Activated T-cell treated with anti-CD3 and anti-CD28 coated beads, Interleukin-2, amount 50 U/mL, for 1 hour (primary cell): Measurements from ENCODE around the gene OR2Z1.

Experiments used
- DNase-seq: peaks from one replicate; pipeline ENCODE4 v3.0.0-alpha.2; 2020

The OR2Z1 gene, protein sequence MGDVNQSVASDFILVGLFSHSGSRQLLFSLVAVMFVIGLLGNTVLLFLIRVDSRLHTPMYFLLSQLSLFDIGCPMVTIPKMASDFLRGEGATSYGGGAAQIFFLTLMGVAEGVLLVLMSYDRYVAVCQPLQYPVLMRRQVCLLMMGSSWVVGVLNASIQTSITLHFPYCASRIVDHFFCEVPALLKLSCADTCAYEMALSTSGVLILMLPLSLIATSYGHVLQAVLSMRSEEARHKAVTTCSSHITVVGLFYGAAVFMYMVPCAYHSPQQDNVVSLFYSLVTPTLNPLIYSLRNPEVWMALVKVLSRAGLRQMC

GRCh38 chr19:8721334-8721733 lies at the start of gene OR2Z1:
Gene OR2Z1, plus strand, starts transcription at chr19:8721634. Its CDS starts 9,395 bp downstream, at chr19:8731029.
- DNase-seq = no peak

DNA sequence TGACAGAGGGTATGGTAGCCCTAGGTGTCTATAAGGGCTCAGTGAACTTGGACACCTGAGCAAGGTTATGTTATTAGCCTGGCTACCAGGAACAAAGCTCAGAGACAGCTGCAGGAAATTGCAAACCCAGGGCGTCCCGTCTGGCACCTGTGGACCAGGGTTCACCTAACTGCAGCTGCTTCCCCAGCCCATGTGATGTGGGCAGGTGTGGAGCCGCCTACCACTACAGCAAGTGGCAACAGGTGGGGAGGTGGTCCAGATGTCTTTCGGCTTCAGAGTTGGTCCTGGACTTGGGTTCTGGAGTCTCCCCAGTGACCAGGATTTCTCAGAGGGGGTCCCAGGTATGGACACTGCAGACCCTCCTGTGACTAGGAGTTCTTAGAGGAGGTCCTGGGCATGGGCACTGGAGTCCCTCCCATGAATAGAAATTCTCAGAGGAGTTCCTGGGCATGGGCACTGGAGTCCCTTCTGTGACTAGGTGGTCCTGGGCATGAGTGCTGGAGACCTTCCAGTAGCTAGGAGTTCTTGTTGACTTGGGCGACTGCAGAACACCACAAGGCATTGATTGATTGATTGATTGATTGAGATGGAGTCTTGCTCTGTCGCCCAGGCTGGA lies 48.0 kb upstream of the OR2Z1 start:
- DNase-seq = no peak

DNA sequence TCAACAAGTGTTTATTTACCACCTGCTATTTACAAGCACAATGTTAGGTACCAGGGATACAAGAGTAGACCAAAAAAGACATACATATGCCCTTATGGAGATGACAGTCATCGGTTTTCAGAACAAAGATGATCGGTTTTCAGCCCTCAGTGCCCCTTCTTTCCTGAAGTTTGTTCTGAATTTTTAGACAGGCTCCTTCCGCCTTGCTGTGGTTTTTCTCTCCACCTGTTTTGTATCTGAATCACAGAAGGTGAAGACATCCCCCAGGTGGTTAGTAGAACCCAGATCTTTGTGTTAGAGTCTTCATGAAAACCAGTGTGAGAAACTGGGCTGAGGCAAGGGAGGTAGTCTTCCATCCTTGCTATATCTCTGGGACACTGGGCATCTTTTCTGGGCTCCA lies 46.4 kb upstream of the OR2Z1 start:
- no peak for DNase-seq

DNA sequence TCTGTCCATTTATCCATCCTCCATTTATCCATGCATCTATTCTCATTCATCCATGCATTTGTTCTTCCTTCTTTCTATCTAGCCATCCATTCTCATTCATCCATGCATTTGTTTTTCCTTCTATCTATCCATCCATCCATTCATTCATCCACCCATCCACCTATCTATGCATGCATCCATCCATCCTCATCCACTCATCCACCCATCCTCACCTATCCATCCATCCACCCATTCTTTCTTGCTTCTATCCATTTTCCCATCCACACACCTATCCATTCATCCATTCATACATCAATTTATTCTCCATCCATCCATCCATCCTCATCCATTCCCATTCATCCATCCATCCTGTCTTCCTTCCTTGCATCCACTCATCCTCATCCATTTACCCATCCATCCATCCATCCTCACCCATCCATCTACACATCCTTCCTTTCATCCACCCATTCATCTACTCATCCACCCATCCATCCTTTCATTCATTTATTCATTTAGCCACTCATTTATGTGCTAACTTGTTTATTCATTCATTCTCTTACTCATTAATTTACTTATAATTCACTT lies 43.1 kb upstream of the OR2Z1 start:
- no peak for DNase-seq

DNA sequence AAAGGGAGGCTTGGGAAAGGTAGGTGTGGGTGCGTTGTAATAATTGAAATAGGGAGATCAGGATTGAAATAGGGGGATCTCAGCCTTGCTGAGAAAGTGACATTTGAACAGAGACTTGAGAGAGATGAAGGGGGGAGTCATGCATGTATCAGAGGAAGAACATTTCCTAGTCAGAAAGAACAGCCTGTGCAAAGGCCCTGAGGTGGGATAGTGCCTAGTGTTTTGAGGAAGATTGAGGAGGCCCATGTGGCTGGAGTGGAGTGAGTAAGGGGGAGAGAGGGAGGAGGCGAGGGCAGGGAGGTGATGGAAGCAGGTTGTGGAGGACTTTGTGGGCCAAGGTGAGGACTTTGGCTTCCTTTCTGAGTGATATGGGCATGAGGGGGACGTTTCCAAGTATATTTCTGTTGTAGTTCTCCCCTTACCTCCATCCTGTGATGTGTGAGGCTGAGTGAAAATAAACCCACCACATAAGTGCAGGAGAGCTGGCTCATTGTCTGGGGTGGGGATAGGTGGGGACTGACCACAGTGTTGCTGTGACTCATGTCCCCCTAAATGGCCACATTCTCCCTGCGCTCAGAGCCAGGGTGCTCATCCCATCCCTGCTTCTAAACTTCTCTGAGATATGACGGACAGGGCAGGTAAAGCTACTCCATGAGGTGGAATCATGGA lies 40.6 kb upstream of the OR2Z1 start:
- DNase-seq = no peak

- no peak for DNase-seq
Observed at GRCh38 chr19:8681345-8682029, 39.9 kb upstream of the OR2Z1 start.

DNA sequence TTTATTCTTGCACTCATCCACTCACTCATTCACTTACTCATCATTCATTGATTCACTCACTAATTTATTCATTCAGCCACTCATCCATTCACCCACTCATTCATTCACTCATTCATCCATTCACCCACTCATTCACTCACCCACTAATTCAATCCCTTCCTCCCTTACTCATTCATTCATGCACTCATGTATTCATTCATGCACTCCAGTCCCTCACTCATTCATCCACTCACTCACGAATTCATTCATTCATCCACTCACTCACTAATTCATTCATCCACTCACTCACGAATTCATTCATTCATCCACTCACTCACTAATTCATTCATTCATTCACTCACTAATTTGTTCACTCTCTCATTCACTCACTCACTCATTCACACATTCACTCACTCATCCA lies 39.0 kb upstream of the OR2Z1 start:
- DNase-seq = no peak

- DNase-seq = no peak
Observed at GRCh38 chr19:8682931-8683330, 38.5 kb upstream of the OR2Z1 start.

DNA sequence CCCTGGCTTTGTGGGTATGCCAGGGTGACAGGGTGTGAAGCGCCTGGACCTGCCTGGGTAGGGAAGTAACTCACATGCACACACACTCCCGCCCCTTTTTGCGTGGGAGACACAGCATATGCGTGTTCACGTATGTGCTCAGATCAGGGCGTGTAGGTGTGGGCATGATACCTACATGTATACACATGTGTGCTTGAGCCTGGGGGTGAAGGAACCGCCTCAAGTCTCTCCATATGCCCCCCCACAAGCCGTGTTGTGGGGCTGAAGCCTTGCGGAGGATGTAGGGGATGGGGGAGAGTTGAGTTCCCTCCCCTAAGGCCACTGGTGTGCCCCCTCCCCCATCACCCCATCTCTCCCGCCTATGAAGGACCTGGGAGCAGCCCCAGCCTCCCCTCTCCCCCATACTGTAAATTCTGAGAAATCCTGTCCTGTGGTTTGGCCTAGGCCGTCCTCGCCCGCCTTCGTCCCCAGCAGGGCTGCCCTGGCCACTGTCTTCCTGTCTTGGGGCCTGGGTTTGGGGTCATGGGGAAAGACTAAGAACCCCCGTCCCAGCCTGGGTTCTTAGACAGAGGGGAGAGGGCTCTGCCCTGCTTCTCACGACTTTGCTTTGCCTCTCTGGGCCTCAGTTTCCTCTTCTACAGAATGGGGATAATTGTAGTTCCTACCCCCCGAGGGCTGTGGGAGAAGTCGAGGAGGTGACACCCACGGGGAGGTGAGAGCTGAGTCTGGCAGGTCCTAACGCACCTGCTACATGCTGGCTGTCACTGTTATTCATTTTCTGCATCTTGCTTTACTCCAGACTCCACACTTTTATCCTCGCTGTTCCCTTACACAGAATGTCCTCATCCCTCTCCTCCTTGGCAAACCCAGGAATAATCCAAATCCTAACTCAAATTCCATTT lies 37.2 kb upstream of the OR2Z1 start:
- no peak for DNase-seq

GRCh38 chr19:8686549-8686948 lies 34.9 kb upstream of the OR2Z1 start:
- no peak for DNase-seq

DNA sequence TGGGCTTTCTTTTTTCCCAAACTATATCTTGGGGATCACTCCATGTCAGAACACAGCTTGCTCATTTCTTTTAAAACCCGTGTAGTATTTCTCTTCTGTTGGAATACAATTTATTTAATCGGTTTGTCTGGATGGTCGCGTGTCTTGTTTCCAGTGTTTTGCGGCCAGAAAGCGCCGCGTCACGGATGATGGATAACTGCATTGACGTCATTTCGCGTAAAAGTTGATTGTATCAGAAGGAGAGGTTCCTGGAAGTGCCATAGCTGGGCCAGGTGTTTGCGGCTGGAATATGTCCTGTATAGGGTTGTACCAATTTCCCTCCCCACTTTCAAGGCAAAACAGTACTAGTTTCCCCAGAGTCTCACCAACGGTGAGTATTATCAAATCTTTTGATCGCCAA lies 32.5 kb upstream of the OR2Z1 start:
- DNase-seq = no peak

- no peak for DNase-seq
Observed at GRCh38 chr19:8690753-8691539, 30.5 kb upstream of the OR2Z1 start.

- no peak for DNase-seq
Observed at GRCh38 chr19:8695501-8695900, 25.9 kb upstream of the OR2Z1 start.

GRCh38 chr19:8695911-8696310 lies 25.5 kb upstream of the OR2Z1 start:
- no peak for DNase-seq

DNA sequence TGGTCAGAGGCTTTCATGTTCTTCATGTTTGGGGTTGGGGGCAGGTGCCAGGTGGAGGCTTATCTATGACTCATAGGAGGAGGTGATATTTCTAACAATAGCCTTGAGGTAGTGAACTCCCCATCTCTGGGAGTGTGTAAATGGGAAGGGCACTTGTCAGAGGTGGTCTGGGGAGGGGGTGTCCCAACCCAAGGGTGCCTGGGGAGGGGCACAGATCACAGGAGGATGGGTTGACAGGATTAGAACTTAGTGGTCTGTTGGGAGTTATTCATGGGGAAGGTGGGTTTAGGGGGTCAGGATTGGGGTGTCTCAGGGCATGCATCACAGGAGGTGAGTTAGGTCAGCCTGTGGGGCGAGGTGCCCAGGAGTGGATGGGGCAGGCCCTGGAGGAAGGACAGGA lies 24.4 kb upstream of the OR2Z1 start:
- no peak for DNase-seq

DNA sequence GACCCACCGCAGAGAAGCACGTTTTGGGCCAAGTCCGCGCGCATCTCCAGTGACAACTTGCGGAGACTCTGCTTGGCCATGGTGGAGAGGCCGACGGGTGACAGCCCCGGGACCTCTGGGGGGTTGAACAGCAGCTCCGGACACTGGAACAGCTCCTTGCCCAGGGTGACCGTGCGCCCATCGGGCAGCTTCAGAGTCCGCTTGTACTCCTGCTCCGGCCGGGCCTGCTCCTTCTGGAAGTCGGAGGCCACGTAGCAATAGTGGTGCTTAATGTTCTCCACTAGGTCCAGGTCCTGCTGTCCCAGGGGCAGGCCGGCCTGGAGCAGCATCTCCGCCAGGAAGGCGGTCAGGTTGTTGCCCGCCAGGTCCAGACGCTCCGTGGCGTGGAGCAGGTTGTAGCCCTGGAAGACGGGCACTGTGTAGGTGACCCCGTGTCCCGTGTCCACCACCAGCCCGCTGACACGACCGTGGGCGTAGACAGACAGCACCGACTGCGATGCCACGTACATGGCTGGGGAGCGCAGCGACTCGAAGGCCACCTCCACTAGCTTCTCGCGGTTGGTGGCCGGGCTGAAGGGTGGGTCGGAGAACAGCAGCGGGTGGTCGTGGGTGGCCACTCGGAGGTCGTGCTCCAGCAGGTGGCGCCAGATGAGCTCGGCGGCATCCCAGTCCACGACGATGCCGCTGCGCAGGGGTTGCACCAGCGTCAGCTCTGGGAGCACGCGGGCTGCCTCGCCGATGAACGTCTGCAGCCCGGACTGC lies 23.6 kb upstream of the OR2Z1 start:
- no peak for DNase-seq

- DNase-seq = no peak
Observed at GRCh38 chr19:8698433-8699063, 22.9 kb upstream of the OR2Z1 start, which contains the start of gene ACTL9. Gene ACTL9, minus strand, starts transcription at chr19:8698795. Its CDS starts 94 bp downstream, at chr19:8698701.

GRCh38 chr19:8699908-8700307 lies 21.5 kb upstream of the OR2Z1 start:
- no peak for DNase-seq

DNA sequence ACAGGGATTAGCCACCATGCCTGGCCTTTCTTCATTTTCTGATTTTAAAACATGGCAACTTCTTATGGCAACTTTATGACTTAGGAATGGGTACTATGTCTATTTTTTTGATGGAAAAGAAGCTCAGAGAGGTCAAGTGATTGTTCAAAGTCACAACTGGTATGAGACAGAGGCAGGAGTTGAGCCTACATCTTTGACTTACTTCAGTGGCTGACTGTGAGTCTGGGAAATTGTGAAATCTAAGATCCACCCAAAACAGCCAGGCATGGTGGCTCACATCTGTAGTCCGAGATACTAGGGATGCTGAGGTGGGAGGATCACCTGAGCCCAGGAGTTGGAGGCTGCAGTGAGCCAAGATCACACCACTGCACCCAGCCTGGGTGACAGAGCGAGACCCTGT lies 20.5 kb upstream of the OR2Z1 start:
- no peak for DNase-seq

- no peak for DNase-seq
Observed at GRCh38 chr19:8702350-8702749, 19.1 kb upstream of the OR2Z1 start.
